ENCODE results near the gene GPANK1. TPM values are rescaled to one million over a fixed set of nuclear protein-coding genes. Genes with fewer than 3 reads are reported as not detected.
A peak's percentile ranks its signal among the peaks of the same experiment; 100 is the strongest.

GPANK1 gene
- total and polyA plus RNA-seq, 2 of the 13 experiments (the other 11 are each of a cell fraction or from before 2014, with no cell fraction given) = 15.4 to 22.8 TPM

DNA sequence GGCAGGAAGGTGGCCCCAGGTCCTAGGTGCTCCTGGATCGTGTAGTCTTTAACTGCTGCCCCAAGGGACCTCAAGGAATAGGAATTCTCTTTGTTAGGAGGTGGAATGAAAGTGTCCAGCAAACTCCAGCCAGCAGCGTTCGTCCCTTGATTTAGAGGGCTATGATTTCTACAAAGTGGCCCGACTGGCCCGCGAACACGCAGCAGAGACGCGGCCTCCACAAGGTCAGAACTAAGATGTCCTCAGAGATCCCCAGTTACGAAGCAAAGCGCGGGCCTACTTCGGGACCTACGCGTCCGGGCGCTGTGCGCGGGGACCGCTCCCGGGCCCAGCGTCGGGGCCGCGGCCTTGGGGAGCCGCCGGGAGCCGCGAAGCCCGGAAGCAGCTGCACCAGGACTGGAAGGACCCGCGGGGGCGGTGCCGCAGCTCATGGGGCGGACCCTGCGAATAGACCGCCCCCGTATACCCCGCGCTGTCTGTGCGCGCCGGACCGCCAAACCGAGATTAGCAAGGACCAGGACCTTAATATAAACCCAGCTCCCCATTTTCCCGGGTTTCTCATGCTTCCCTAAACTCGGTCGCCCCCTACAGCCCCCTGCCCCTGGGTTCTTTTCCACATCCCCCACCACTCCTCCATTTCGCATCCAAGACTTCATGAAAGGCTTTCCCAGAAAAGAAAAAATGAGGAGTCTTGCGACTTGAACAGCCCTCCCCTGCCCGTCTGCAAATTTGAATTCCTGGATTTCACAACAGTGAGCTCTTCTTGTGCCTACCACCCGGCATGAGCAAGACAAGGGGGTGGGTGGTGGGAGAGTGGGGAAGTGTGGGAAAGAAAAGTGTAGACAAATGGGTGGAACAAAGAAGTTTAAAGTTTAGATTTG is 4.2 kb downstream of the GPANK1 start, which contains the start of gene C6orf47 (continued):
- TF ChIP-seq ZUFSP (CRISPR knock-in tag; IDR thresholded peaks at IDR 0.05; ENCODE audit: borderline replicate concordance) (no peak), MTA3 (CRISPR knock-in tag; IDR thresholded peaks at IDR 0.05) (no peak), FIP1L1 (IDR thresholded peaks at IDR 0.05; ENCODE audit: borderline replicate concordance, insufficient read depth, low read depth, low read length) (0 out of 2 replicates have a peak, but pooled peaks have one; percentile 53), ZNF274 (CRISPR knock-in tag; IDR thresholded peaks at IDR 0.05) (peak; percentile 94; the same call in 1 of the 2 replicates), MIXL1 (CRISPR knock-in tag; IDR thresholded peaks at IDR 0.05) (0 out of 2 replicates have a peak, but pooled peaks have one; percentile 42), ZBTB37 (CRISPR knock-in tag; IDR thresholded peaks at IDR 0.05) (no peak), SMAD1 (CRISPR knock-in tag; IDR thresholded peaks at IDR 0.05; ENCODE audit: borderline replicate concordance, low read depth) (0 out of 2 replicates have a peak, but pooled peaks have one; percentile 16), ZNF644 (CRISPR knock-in tag; IDR thresholded peaks at IDR 0.05; ENCODE audit: low read depth) (no peak), JUN (CRISPR knock-in tag; IDR thresholded peaks at IDR 0.05) (no peak), FOXP1 (IDR thresholded peaks at IDR 0.05) (no peak), FOXP1 (CRISPR knock-in tag; IDR thresholded peaks at IDR 0.05) (no peak), NR3C1 (CRISPR knock-in tag; IDR thresholded peaks at IDR 0.05) (no peak), IRF1 (CRISPR knock-in tag; IDR thresholded peaks at IDR 0.05; ENCODE audit: low read depth) (peak; percentile 87; the same call in 1 of the 2 replicates), EHMT2 (IDR thresholded peaks at IDR 0.05; ENCODE audit: borderline replicate concordance, low read depth, low read length) (no peak), CBX1 (IDR thresholded peaks at IDR 0.05; ENCODE audit: low read depth) (peak; percentile 23), ZNF878 (CRISPR knock-in tag; IDR thresholded peaks at IDR 0.05) (peak; percentile 92), ZNF737 (CRISPR knock-in tag; IDR thresholded peaks at IDR 0.05; ENCODE audit: borderline replicate concordance) (no peak), SP2 (CRISPR knock-in tag; IDR thresholded peaks at IDR 0.05) (peak; percentile 37; the same call in 1 of the 2 replicates), ZNF24 (IDR thresholded peaks at IDR 0.05) (no peak), CREM (IDR thresholded peaks at IDR 0.05) (no peak; the same call in 1 of the 2 replicates), CREM (CRISPR knock-in tag; IDR thresholded peaks at IDR 0.05) (no peak), NFRKB (IDR thresholded peaks at IDR 0.05) (no peak), TCF12 (IDR thresholded peaks at IDR 0.05) (no peak), TCF12 (CRISPR knock-in tag; IDR thresholded peaks at IDR 0.05) (no peak; the same call in 1 of the 2 replicates), NFE2L1 (CRISPR knock-in tag; IDR thresholded peaks at IDR 0.05; ENCODE audit: borderline replicate concordance) (peak; percentile 74; the same call in 1 of the 2 replicates), U2AF2 (IDR thresholded peaks at IDR 0.05; ENCODE audit: low read depth, low read length) (no peak), IRX3 (CRISPR knock-in tag; IDR thresholded peaks at IDR 0.05; ENCODE audit: borderline replicate concordance, low read depth) (no peak; the same call in 1 of the 2 replicates)
- TF ChIP-seq, protein P1, sequence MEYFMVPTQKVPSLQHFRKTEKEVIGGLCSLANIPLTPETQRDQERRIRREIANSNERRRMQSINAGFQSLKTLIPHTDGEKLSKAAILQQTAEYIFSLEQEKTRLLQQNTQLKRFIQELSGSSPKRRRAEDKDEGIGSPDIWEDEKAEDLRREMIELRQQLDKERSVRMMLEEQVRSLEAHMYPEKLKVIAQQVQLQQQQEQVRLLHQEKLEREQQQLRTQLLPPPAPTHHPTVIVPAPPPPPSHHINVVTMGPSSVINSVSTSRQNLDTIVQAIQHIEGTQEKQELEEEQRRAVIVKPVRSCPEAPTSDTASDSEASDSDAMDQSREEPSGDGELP (IDR thresholded peaks at IDR 0.05; ENCODE audit: borderline replicate concordance, low read depth) = peak; percentile 79; the same call in 1 of the 2 replicates

Data from HepG2 (cell line).